Retina (tissue), 1 donor: ENCODE data around the gene FAM162B.
"Not testable (repeated sequence)": the region's sequence is repeated elsewhere in the genome, so short reads cannot be mapped to it uniquely, and the experiment has no call there.

ENCODE experiments used
- DNase-seq: peaks from one replicate; pipeline ENCODE4 v3.0.0-alpha.2; 2016

Gene FAM162B

GRCh38 chr6:116764961-116765841 is at the start of gene FAM162B:
Gene FAM162B, minus strand, starts transcription at chr6:116765719. Its CDS starts 143 bp downstream, at chr6:116765576.
- peak; percentile 83 for DNase-seq

- DNase-seq, result no peak
Observed at GRCh38 chr6:116812051-116812650, 46.6 kb upstream of the FAM162B start.

DNA sequence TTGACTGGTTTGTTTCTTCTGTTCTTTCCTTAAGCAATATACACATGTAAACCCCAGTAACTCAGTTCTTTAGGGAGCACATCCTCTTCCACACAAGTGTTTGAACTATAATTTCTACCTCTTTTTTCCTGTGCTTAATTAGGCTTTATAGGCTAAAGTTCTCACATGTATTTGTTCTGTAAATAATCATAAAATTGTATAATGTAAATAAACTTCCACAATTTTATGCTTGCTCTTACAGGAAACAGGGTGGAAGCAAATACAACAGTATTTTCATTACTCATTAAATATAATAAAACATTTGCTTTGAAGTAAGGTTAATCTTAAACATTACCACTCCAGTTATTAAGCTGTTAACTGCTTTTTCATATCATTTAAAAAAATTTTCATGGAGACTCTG is 36.5 kb upstream of the FAM162B start:
- DNase-seq, result no peak

DNA sequence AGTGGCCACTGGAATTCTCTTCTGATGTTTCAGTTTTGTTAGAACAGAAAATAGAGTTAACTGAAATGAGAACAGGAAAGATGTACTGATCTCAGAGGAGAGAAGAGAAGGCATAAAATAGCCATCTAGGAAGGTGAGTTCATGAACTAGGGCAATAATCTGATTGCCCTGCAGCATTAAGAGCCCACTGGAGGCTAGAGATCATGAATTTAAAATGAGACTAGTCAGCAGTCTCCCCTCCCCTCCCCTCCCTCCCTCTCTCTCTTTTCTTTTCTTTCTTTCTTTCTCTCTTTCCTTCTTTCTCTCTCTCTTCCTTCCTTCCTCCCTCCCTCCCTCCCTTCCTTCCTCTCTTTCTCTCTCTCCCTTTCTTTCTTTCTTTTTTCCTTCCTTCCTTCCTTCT is 34.4 kb upstream of the FAM162B start:
- no peak for DNase-seq

DNA sequence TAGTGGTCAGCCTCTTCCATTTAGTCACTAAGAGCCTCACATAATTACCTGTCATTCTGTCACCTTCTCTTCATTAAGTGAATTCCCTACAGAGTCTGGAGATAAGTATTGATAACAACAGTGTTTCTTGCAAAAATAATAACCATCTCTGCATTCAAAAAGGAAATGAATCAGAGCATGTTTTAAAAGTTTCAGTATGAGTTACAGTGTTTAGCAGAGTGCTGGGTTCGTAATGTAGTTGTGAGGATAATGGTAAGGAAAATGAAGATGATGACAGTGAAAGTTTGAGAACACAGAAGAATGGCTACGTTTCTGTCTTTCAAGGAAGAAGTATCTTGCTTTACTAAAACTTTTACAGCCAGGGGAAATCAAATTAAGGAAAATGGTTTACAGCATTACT is 32.1 kb upstream of the FAM162B start:
- DNase-seq, result no peak

DNA sequence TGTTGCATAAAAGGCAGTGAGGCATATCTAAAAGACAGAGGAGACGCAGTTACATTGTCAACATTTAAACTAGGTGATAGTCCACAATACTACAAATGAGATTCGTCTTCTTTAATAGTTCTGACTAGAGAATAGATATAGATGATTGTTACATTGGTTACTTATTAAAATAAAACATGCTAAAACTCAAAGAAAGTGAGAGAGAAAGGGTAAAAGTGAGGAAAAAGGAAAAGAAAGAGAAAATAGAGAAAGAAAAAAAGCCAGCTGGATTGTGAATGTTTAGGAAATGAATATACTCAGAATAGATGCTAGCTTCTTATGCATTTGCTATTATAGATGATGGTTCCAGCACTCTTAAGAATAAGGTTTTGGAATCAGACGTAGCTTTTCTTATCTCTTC is 27.7 kb upstream of the FAM162B start:
- no peak for DNase-seq

- DNase-seq, result no peak
Observed at GRCh38 chr6:116783852-116784251, 18.3 kb upstream of the FAM162B start.

GRCh38 chr6:116779573-116780164 is 14.2 kb upstream of the FAM162B start:
- peak; percentile 32 for DNase-seq

DNA sequence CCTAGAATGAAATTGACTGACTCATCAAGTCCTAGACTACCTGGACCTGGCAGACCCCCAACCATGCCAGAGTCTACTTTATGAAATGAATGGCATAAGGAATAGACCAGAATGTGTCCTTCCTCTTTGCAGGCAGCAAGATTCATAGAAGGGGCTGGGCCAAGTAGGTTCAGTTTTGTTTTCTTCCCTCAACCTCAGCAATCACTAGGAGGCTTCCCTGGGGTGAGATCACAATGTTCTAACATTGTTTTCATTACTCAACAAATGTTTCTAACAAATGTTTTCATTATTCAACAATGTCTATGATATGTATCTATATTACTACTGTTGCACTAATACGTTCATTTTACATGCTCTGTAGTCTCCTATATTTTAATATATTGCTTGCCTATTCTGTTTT is 8.4 kb upstream of the FAM162B start:
- DNase-seq, result no peak

- DNase-seq, result no peak
Observed at GRCh38 chr6:116772450-116772849, 6.9 kb upstream of the FAM162B start.

- DNase-seq, result no peak
Observed at GRCh38 chr6:116767715-116768114, 2.2 kb upstream of the FAM162B start.

DNA sequence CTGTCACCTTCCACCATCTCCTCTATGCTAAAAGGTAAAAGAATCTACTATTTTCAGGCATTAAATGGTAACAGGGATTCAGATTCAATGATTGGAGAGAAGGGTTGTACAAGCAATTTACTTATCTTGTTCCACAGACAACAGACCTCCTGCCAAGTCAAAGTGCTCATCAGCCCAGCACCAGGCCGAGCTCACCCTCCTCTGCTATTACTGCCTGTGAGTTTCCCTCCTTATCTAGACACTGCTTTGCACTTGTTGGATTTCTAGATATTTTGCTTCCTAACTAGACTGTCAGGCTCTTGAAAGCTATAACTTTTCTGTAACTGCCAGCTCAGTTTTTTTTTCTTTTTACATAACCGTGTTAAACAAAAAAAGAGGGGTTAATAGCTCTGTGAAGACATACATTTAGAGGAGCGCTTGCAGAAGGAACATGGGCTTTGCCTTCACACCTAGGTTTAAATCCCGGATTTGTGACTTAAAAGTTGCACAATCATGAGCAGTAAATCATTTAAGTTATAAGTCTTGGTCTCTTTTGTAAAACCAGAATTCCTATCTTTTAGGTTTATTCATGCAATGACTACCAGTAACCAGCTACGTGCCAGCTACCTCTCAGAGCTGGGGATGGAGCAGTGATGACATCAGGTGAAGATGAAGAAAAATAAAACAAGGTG is 1.1 kb upstream of the FAM162B start:
- no peak for DNase-seq

- DNase-seq, result no peak
Observed at GRCh38 chr6:116764629-116764960, 924 bp downstream of the FAM162B start.

GRCh38 chr6:116763906-116764628 is 1.5 kb downstream of the FAM162B start:
- DNase-seq, result no peak

GRCh38 chr6:116763048-116763447 is 2.5 kb downstream of the FAM162B start:
- no peak for DNase-seq

- DNase-seq, result no peak
Observed at GRCh38 chr6:116762235-116762634, 3.3 kb downstream of the FAM162B start.

GRCh38 chr6:116761779-116762178 is 3.7 kb downstream of the FAM162B start:
- no peak for DNase-seq

- DNase-seq, result no peak
Observed at GRCh38 chr6:116745176-116745575, 20.3 kb downstream of the FAM162B start.

DNA sequence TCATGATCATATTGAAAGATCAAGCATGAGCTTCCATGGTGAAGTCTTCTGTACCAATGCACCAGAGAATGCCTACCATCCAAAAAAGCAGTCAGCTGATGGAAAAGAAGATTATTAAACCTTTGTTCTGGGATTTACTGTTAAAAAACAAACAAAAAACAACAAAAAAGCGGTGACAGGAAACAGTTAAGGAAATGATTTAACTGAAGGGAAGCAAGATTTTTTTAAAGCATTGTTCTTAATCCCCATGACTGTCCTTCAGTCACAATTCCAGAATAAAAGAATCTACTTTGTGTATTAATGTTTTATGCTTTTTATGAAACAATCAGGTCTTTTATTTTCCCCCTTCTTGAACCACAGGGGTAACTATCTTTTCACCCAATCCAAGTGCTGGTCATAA is 23.9 kb downstream of the FAM162B start:
- no peak for DNase-seq

- not testable (repeated sequence) for DNase-seq
Observed at GRCh38 chr6:116740486-116740885, 25.0 kb downstream of the FAM162B start.

- no peak for DNase-seq
Observed at GRCh38 chr6:116737004-116737403, 28.5 kb downstream of the FAM162B start.

GRCh38 chr6:116730513-116730912 is 35.0 kb downstream of the FAM162B start:
- DNase-seq, result no peak

GRCh38 chr6:116726947-116727346 is 38.6 kb downstream of the FAM162B start:
- DNase-seq, result no peak
